DOHH2 (cell line): Measurements from ENCODE around the gene ZRANB3.

ENCODE experiments used
- EZH2phosphoT487 ChIP-seq: fragments of 200-600 bp; sonication (generic); IDR thresholded peaks from 2 replicates; pipeline ENCODE4 v1.6.1; 2017; ENCODE audit warnings: borderline replicate concordance, mild to moderate bottlenecking, antibody characterized with exemption, low read length, moderate library complexity, mixed read lengths
- TF ChIP-seq, protein P1 (sequence below): fragments of 200-600 bp; sonication (generic); IDR thresholded peaks from one replicate; pipeline ENCODE4 v1.5.1; 2014; ENCODE audit warnings: antibody characterized with exemption, mild to moderate bottlenecking, low read depth, low read length; ENCODE audit not compliant: poor library complexity, severe bottlenecking

DNA sequence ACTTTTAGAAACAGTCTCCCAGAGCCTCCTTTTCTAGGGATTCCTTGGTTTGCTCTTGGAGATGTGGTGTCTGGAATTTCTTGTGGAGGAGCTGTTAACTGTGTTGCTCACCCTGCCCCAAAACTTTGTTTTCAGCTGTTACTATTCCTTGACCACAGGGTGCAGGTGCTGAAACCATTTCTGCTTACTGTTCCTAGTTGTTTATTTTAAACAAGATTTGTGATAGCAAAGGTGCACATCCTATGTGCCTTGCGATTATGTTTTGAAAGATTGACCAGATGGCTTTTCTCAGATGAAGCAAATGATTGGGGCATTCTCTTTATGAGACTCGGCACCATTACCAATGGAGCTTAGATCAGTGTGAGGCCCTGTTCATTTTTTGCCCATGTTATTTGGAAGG, 367.7 kb downstream of the ZRANB3 start:
- TF ChIP-seq, protein P1, sequence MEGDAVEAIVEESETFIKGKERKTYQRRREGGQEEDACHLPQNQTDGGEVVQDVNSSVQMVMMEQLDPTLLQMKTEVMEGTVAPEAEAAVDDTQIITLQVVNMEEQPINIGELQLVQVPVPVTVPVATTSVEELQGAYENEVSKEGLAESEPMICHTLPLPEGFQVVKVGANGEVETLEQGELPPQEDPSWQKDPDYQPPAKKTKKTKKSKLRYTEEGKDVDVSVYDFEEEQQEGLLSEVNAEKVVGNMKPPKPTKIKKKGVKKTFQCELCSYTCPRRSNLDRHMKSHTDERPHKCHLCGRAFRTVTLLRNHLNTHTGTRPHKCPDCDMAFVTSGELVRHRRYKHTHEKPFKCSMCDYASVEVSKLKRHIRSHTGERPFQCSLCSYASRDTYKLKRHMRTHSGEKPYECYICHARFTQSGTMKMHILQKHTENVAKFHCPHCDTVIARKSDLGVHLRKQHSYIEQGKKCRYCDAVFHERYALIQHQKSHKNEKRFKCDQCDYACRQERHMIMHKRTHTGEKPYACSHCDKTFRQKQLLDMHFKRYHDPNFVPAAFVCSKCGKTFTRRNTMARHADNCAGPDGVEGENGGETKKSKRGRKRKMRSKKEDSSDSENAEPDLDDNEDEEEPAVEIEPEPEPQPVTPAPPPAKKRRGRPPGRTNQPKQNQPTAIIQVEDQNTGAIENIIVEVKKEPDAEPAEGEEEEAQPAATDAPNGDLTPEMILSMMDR: no peak
- TF ChIP-seq EZH2phosphoT487: no peak
